NOMO-1 treated with DMSO at 0.1 percent for 48 hours (cell line): ENCODE measurements around the gene GTF2I.
"Not testable (repeated sequence)": the region's sequence is repeated elsewhere in the genome, so short reads cannot be mapped to it uniquely, and the experiment has no call there.

Experiments used
- DNase-seq: peaks from one replicate; lab custom pipeline; 2025; ENCODE audit not compliant: unreplicated experiment; lab: John Stamatoyannopoulos, UW

Gene GTF2I

DNA sequence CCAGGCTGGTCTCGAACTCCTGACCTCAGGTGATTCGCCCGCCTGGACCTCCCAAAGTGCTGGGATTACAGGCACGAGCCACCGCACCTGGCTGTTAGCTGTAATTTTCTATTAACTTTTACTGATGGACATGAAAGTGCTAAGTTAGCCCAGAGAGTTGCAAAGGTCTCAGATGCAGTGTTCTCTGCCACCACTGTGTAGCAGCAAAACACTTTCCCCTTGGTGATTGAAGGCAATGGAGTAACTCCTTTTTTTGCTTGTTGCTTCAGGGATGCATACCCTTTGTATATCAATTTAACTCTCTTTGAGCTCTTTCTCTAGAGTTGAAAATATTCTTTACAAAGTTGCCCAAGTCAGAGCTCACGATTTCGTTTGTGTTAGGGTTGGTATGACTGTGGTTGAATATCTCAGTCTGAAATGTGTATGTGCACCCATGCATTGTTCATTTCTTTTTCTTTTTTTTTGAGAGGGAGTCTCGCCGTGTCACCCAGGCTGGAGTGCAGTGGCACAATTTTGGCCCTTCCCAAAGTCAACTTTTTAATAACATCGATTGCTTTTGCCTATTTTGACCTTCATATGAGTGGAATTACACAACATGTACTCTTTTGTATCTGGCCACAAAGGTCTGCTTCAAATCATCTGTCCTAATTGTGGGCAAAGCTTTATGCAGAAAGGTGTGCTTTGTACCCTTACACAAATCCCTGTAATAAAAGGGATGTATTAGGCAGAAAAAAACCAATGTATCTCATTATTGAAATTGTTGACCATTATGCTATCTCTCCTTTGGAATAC is 52.6 kb downstream of the GTF2I start:
- peak; percentile 42 for DNase-seq

- DNase-seq, result no peak
Measured at GRCh38 chr7:74713567-74713966, 56.0 kb downstream of the GTF2I start.

DNA sequence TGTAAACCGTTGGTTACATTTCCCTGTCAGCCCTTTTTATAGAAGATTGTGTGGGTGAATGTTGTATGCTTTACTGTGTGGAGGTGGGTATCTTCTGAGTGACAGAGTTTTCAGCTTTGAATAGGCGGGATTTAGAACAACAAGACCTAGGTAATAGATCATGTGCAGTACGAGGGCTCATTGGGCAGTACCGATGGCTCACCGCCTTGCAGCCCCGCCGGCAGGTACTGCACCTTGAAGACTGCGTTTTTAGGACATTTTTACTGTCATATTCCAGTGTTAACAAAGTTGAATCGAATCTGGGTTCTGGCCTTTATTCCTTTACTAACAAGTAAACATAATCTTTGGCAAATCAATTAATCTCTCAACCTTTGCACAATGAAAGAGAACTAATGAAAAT is 60.4 kb downstream of the GTF2I start:
- DNase-seq, result no peak

DNA sequence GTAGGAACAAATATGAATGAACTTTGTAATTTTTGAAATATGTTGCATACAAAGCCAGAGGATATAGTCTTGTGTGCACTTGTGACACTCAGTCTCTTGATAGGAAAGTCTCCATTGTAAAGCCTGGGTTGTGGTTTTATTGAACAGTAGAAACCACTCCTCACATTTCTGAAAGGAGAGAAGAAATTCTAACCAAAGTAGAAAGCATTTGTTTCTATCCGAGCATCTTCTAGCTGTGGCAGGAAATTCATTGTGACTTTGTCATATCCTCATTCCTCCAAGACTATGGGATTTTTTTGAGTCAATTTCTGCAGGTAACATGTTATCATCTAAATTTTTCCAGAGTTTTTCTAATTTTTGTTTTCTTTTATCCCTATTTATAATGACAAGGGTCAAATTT is 60.8 kb downstream of the GTF2I start:
- DNase-seq, result no peak

- DNase-seq, result no peak
Measured at GRCh38 chr7:74722153-74722552, 64.6 kb downstream of the GTF2I start.

- no peak for DNase-seq
Measured at GRCh38 chr7:74725840-74726239, 68.3 kb downstream of the GTF2I start.

DNA sequence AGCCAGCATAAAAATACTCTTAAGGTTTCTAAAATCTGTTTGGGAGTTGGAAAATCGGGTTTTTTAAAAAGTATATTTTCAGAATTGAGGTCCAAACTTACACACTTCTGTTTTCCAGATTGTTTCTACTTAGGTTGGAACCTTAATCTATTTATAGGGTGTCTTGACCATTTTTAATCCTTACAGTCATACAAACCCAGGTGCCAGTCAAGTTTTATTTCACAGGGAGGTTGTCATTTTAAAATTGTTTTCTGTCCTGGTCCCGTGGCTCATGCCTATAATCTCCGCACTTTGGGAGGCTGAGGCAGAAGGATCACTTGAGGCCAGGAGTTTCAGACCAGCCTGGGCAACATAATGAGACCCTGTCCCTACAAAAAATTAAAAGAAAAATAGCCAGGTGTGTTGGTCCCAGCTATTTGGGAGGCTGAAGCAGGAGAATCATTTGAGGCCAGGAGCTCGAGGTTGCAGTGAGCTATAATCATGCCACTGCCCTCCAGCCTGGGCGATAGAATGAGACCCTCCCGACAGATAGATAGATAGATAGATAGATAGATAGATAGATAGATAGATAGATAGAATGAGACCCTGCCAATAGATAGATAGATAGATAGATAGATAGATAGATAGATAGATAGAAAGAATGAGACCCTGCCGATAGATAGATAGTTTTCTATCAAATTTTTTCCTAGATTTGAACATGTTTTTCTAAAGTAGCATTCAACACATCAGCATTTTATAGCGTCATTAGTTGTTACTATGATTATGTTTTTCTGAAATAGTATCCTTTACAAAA is 69.0 kb downstream of the GTF2I start:
- DNase-seq, result no peak

GRCh38 chr7:74728686-74729085 is 71.2 kb downstream of the GTF2I start:
- DNase-seq, result not testable (repeated sequence)

- not testable (repeated sequence) for DNase-seq
Measured at GRCh38 chr7:74730186-74730585, 72.7 kb downstream of the GTF2I start.

GRCh38 chr7:74739974-74740703 is 82.6 kb downstream of the GTF2I start:
- not testable (repeated sequence) for DNase-seq

GRCh38 chr7:74743936-74744557 is 86.5 kb downstream of the GTF2I start:
- not testable (repeated sequence) for DNase-seq

GRCh38 chr7:74753921-74754482 is 96.5 kb downstream of the GTF2I start:
- DNase-seq, result not testable (repeated sequence)

- not testable (repeated sequence) for DNase-seq
Measured at GRCh38 chr7:74756673-74757072, 99.2 kb downstream of the GTF2I start.

- not testable (repeated sequence) for DNase-seq
Measured at GRCh38 chr7:74758268-74758667, 100.8 kb downstream of the GTF2I start.

- DNase-seq, result not testable (repeated sequence)
Measured at GRCh38 chr7:74758982-74759381, 101.5 kb downstream of the GTF2I start.

GRCh38 chr7:74765205-74765918 is 107.8 kb downstream of the GTF2I start:
- not testable (repeated sequence) for DNase-seq

DNA sequence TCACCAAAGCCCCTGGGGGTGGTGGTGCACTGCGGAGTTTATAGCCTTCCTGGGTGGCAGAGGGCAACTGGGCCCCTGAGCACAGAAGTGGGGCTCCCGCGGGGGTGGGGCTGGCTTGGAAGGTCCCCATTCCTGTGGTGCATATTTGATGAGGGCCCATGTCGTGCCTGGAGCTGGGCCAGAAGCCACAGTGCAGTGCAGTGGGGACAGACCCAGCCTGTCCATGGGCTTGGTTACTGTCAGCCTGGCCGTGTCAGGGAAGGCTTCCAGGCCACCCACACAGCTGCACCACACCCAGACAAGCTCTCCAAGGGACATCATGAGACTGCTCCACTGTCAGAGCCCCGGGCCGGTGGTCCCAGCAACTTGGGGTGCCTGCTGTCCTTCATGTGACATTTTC is 109.0 kb downstream of the GTF2I start:
- DNase-seq, result not testable (repeated sequence)

DNA sequence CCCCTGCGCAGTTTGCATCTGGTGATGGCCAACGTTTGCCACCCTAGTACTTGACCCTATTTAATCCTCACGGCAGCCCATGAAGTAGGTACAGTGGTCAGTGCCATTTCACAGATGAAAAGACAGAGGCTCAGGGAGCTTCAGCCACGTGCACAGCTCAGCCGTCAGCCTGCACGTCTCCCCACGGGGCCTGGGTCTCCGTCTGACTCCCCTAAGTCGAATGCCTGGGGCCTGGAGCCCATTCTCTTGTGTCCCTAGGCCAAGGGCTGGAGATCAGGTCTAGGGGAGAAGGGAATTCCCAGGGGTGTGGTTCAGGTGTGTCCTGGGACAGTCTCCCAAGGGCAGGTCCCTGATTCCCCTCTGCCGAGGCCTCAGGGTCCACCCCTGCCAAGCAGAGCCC is 109.5 kb downstream of the GTF2I start:
- DNase-seq, result not testable (repeated sequence)

- not testable (repeated sequence) for DNase-seq
Measured at GRCh38 chr7:74770062-74770461, 112.5 kb downstream of the GTF2I start.

GRCh38 chr7:74772093-74772492 is 114.6 kb downstream of the GTF2I start:
- DNase-seq, result not testable (repeated sequence)
